Progenitor cell of endocrine pancreas (in vitro differentiated cells): ENCODE measurements around the gene COBL. TPM values are rescaled to one million over a fixed set of nuclear protein-coding genes. Genes with fewer than 3 reads are reported as not detected.

Experiments used
- DNase-seq: peaks from one replicate; pipeline ENCODE4 v3.0.0; 2021; ENCODE audit warnings: low spot score; ENCODE audit not compliant: unreplicated experiment
- H3K27ac Mint-ChIP-seq: 2 replicates; pipeline ENCODE4 v1.8.0; 2021; ENCODE audit warnings: mild to moderate bottlenecking, moderate library complexity, mixed read lengths
- H3K27me3 Mint-ChIP-seq: 2 replicates; pipeline ENCODE4 v1.8.0; 2021; ENCODE audit warnings: mixed read lengths
- H3K36me3 Mint-ChIP-seq: 2 replicates; pipeline ENCODE4 v1.8.0; 2022; ENCODE audit warnings: mixed read lengths; ENCODE audit not compliant: insufficient read depth
- H3K4me1 Mint-ChIP-seq: 2 replicates; pipeline ENCODE4 v1.8.0; 2021; ENCODE audit warnings: low read depth, mixed read lengths
- H3K4me3 Mint-ChIP-seq: 2 replicates; pipeline ENCODE4 v1.8.0; 2021; ENCODE audit warnings: low read depth, mild to moderate bottlenecking, moderate library complexity, mixed read lengths
- H3K9me3 Mint-ChIP-seq: 2 replicates; pipeline ENCODE4 v1.8.0; 2021; ENCODE audit warnings: low read depth, mixed read lengths
- CTCF ChIP-seq: fragments of 200-600 bp; sonication (generic); IDR thresholded peaks from one replicate; pipeline ENCODE4 v1.5.0; 2021; ENCODE audit warnings: antibody characterized with exemption, mild to moderate bottlenecking; ENCODE audit not compliant: unreplicated experiment
- total RNA-seq: library from RNA; stranded (reverse); gene quantifications from 2 replicates; pipeline ENCODE4 v1.2.1, GENCODE V29; 2021

Gene COBL
- total RNA-seq, 1 donor from 2014 or later, result 21.3 TPM

GRCh38 chr7:51160411-51160810 lies 156.2 kb downstream of the COBL start:
- no peak for TF ChIP-seq CTCF
- H3K9me3 Mint-ChIP-seq, result no peaks in the 10 kb centered on the region
- no peak for DNase-seq
- peaks cover 1% of the 10 kb centered on the region for H3K4me1 Mint-ChIP-seq
- H3K4me3 Mint-ChIP-seq, result no peak overlapping the region
- no peaks in the 10 kb centered on the region for H3K36me3 Mint-ChIP-seq
- H3K27me3 Mint-ChIP-seq, result no peaks in the 10 kb centered on the region
- H3K27ac Mint-ChIP-seq, result no peak overlapping the region

GRCh38 chr7:51158742-51159445 lies 157.7 kb downstream of the COBL start:
- no peaks in the 10 kb centered on the region for H3K9me3 Mint-ChIP-seq
- peaks cover 1% of the 10 kb centered on the region for H3K4me1 Mint-ChIP-seq
- H3K27me3 Mint-ChIP-seq, result no peaks in the 10 kb centered on the region
- no peak for DNase-seq
- TF ChIP-seq CTCF, result no peak
- H3K27ac Mint-ChIP-seq, result peak overlapping the region; percentile 75
- no peaks in the 10 kb centered on the region for H3K36me3 Mint-ChIP-seq
- H3K4me3 Mint-ChIP-seq, result no peak overlapping the region

- Mint-ChIP-seq H3K36me3 (no peaks in the 10 kb centered on the region), H3K4me1 (peaks cover 1% of the 10 kb centered on the region), H3K9me3 (no peaks in the 10 kb centered on the region), H3K27me3 (no peaks in the 10 kb centered on the region), H3K27ac (peak overlapping the region; percentile 75), H3K4me3 (no peak overlapping the region)
- DNase-seq, result no peak
- TF ChIP-seq CTCF, result no peak
These were observed 158.4 kb downstream of the COBL start for GRCh38 chr7:51158211-51158610.

GRCh38 chr7:51154201-51154600 lies 162.4 kb downstream of the COBL start:
- H3K4me3 Mint-ChIP-seq, result no peak overlapping the region

GRCh38 chr7:51152706-51153200 lies 163.9 kb downstream of the COBL start:
- no peaks in the 10 kb centered on the region for H3K4me1 Mint-ChIP-seq
- H3K4me3 Mint-ChIP-seq, result no peak overlapping the region
- H3K36me3 Mint-ChIP-seq, result peaks cover 13% of the 10 kb centered on the region
- H3K9me3 Mint-ChIP-seq, result peaks cover 11% of the 10 kb centered on the region
- TF ChIP-seq CTCF, result no peak
- DNase-seq, result no peak
- no peaks in the 10 kb centered on the region for H3K27me3 Mint-ChIP-seq
- H3K27ac Mint-ChIP-seq, result no peak overlapping the region

More at GRCh38 chr7:51154201-51154600, 162.4 kb downstream of the COBL start:
- DNase-seq, result no peak
- Mint-ChIP-seq H3K9me3 (peaks cover 2% of the 10 kb centered on the region), H3K27me3 (no peaks in the 10 kb centered on the region), H3K27ac (no peak overlapping the region), H3K36me3 (peaks cover 3% of the 10 kb centered on the region), H3K4me1 (no peaks in the 10 kb centered on the region)
- TF ChIP-seq CTCF, result no peak
